ENCODE measurements around the gene LCE5A. TPM values are rescaled to one million over a fixed set of nuclear protein-coding genes. Genes with fewer than 3 reads are reported as not detected.
A peak's percentile ranks its signal among the peaks of the same experiment; 100 is the strongest.

LCE5A gene
- total and polyA plus RNA-seq, 8 donors = not detected

DNA sequence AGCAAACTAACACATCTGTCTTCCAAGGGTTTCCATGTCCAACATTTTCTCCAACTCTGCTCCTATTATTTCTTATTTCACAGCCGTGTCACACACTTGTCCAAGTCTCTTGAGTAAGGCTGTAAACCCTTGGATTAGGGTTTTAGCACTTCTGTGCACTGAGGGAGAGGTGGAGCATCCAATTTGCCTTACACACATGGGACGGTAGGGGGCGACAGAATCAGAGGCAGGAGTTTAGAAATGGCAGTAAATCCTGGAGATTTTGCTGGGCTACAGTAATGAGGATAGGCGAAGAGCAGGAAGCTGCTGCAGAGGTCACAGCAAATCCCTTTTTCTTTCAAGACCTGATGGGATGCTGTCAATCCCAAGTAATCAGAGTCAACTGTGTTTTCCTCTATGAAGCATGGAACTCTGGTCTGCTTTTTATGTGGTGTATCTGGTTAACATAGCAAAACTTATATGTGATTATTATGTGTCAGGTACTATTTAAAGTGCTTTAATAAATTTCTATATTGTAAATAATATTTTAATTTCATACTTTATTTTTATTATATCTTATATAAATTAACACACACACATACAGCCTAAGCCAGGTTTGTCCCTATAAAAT lies 15.4 kb upstream of the LCE5A start:
- FAIRE-seq (no peak), ATAC-seq (peak in 1 of 4 donors; percentile 46), DNase-seq (no peak)
- no peak overlapping the region for H3K27ac ChIP-seq
- no peaks in the 10 kb centered on the region for H3K27me3 ChIP-seq
- no peaks in the 10 kb centered on the region for H3K4me1 ChIP-seq
- intact Hi-C loops (cut with DNase I) = no loop called here
- TF ChIP-seq, protein P1, sequence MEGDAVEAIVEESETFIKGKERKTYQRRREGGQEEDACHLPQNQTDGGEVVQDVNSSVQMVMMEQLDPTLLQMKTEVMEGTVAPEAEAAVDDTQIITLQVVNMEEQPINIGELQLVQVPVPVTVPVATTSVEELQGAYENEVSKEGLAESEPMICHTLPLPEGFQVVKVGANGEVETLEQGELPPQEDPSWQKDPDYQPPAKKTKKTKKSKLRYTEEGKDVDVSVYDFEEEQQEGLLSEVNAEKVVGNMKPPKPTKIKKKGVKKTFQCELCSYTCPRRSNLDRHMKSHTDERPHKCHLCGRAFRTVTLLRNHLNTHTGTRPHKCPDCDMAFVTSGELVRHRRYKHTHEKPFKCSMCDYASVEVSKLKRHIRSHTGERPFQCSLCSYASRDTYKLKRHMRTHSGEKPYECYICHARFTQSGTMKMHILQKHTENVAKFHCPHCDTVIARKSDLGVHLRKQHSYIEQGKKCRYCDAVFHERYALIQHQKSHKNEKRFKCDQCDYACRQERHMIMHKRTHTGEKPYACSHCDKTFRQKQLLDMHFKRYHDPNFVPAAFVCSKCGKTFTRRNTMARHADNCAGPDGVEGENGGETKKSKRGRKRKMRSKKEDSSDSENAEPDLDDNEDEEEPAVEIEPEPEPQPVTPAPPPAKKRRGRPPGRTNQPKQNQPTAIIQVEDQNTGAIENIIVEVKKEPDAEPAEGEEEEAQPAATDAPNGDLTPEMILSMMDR (IDR thresholded peaks at IDR 0.05) = peak in 2 of 4 donors; percentile 13 to 15
- H3K4me3 ChIP-seq = no peak overlapping the region
- 27 to 51% methylated on average over 4 of the region's 4 CpGs for WGBS, 2 donors
- H3K9me3 ChIP-seq = no peaks in the 10 kb centered on the region
- no peaks in the 10 kb centered on the region for H3K36me3 ChIP-seq

DNA sequence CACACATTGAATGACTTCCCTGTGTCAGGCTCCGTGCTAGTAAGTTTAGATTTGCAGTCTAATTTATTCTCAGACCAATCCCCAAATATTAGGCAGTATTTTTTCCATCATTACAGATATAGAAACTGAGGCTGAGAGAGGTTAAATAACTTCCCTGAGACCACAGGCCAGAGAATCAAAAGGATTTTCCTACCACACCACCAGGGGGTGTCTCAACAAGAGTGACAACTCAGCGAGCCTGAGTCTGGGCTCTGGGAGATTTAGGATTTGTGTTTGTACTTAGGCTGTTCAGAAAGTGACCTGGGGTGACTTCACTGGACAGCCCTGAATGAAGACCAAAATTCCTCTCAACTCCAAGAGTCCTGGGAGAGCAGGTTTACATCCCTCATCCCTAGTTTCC lies 13.3 kb upstream of the LCE5A start:
- no peak for FAIRE-seq
- TF ChIP-seq, protein P1 (IDR thresholded peaks at IDR 0.05) = no peak

DNA sequence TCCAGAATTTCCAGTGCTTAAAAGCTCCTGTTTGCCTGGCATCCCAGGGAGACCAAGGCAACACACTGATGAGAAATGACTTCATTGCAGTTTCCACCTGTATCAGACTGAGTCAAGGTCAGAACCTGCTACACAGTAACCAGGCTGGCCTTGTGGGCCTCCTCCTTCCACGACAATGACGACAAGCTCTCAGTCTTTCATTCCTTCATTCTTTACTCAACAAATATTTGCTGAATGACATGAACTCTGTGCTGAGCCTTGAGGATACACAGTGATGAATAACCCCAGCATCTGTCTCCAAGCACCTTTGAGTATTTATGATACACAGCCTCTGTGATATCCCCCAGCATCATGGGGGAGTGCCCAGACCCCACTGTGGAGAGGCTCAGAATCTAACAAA lies 8.9 kb upstream of the LCE5A start:
- H3K36me3 ChIP-seq = no peaks in the 10 kb centered on the region
- H3K27ac ChIP-seq = peak overlapping the region in 1 of 4 donors; percentile 19
- WGBS, 2 donors = 9 to 15% methylated on average over 2 of the region's 2 CpGs
- no peaks in the 10 kb centered on the region for H3K4me1 ChIP-seq
- H3K27me3 ChIP-seq = peaks cover 0 to 5% (median 0%) of the 10 kb centered on the region in 4 donors
- ATAC-seq = peak in 3 of 4 donors; percentile 68 to 91 (median 77)
- TF ChIP-seq, protein P1 (IDR thresholded peaks at IDR 0.05) = no peak
- H3K4me3 ChIP-seq = no peak overlapping the region
- no peak for FAIRE-seq
- no peaks in the 10 kb centered on the region for H3K9me3 ChIP-seq
- DNase-seq = no peak
- intact Hi-C loops (cut with DNase I) = no loop called here

More for the DNA sequence above, 13.3 kb upstream of the LCE5A start:
- WGBS, 2 donors = 24 to 25% methylated on average over 2 of the region's 2 CpGs
- Histone ChIP-seq H3K27ac (no peak overlapping the region), H3K9me3 (no peaks in the 10 kb centered on the region), H3K4me1 (no peaks in the 10 kb centered on the region), H3K27me3 (no peaks in the 10 kb centered on the region), H3K36me3 (no peaks in the 10 kb centered on the region), H3K4me3 (no peak overlapping the region)
- DNase-seq (no peak), ATAC-seq (peak in 1 of 4 donors; percentile 32)
- intact Hi-C loops (cut with DNase I) = no loop called here

DNA sequence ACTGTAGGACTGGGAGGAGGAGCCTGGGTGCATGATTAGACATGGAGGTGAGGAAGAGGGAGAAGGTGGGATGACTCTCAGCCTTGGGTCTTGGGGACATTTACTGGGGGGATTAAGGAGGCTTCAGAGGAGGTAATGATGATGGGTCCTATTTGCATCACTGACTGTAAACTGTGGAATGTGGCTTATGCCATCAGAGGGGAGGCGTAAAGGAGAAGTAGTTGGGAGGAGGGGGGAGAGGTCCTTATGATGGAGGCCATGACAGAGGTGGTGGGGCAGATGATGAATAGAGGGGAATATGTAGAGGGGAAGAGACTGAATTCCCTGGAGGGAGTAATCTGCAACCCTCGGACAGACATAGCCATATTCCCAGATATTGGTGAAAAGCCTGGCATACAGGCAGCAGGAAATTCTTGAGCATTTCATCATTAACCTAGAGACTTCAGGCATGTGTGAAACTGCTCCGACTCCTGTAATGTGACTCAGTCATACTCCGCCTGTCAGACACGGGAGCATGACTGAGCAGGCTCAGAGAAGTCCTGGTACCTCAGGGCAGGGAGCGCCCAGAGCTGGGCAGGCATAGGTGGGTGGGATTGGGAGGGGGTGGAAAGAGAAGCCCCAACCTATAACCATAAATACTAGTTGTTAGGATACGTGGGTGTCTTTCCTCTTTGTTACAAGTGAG lies 8.0 kb upstream of the LCE5A start:
- no peak overlapping the region for H3K4me3 ChIP-seq
- TF ChIP-seq, protein P1 (IDR thresholded peaks at IDR 0.05) = no peak
- peak in 1 of 4 donors; percentile 46 for ATAC-seq
- H3K9me3 ChIP-seq = no peaks in the 10 kb centered on the region
- no peak for FAIRE-seq
- intact Hi-C loops (cut with DNase I) = no loop called here
- WGBS, 2 donors = 68 to 74% methylated on average over 7 of the region's 7 CpGs
- H3K27ac ChIP-seq = no peak overlapping the region
- H3K4me1 ChIP-seq = no peaks in the 10 kb centered on the region
- H3K36me3 ChIP-seq = no peaks in the 10 kb centered on the region
- peaks cover 0 to 5% (median 0%) of the 10 kb centered on the region in 4 donors for H3K27me3 ChIP-seq
- DNase-seq = no peak

DNA sequence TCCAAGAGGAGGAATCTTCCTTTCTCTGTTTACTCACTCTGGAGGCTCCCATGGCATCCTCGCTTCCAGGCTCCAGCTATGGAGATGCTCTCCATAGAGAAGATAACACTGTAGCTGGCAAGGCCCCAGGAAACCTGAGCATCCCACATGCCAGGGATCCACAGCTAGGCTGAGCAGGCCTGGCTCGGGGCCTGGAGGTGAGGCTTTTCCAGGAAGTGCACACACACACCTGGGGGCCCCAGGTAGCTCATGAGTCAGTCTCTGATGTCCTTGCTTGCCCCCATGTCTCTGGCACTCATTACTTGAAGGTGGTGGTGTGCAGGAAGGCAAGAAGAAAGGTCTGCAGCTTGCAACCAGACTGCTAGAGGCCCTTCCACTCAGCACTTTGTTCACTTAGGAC lies 5.5 kb upstream of the LCE5A start:
- no peaks in the 10 kb centered on the region for H3K9me3 ChIP-seq
- H3K4me3 ChIP-seq = no peak overlapping the region
- intact Hi-C loops (cut with DNase I) = no loop called here
- no peak overlapping the region for H3K27ac ChIP-seq
- WGBS, 2 donors = 75 to 83% methylated on average over 2 of the region's 2 CpGs
- no peaks in the 10 kb centered on the region for H3K4me1 ChIP-seq
- H3K27me3 ChIP-seq = peaks cover 0 to 5% (median 0%) of the 10 kb centered on the region in 4 donors
- no peaks in the 10 kb centered on the region for H3K36me3 ChIP-seq
- no peak for FAIRE-seq
- TF ChIP-seq, protein P1 (IDR thresholded peaks at IDR 0.05) = no peak
- DNase-seq = no peak
- no peak for ATAC-seq

All from pancreas (tissue), 10 donors.